Right ventricle myocardium superior (tissue), 1 donor: ENCODE data around the gene LCAT. TPM values are rescaled to one million over a fixed set of nuclear protein-coding genes. Genes with fewer than 3 reads are reported as not detected.
"Not testable (repeated sequence)": the region's sequence is repeated elsewhere in the genome, so short reads cannot be mapped to it uniquely, and the experiment has no call there.

ENCODE experiments used
- ATAC-seq: fragments of 200-7000 bp; cut with Tn5 transposase; one replicate; pipeline ENCODE4 v1.9.1; 2020; ENCODE audit warnings: mild to moderate bottlenecking; ENCODE audit not compliant: poor library complexity
- DNase-seq: peaks from one replicate; pipeline ENCODE4 v3.0.0-alpha.2; 2020
- intact Hi-C: fragments of 100-400 bp; cut with DNase I; formaldehyde crosslinking; loops from one replicate; pipeline ENCODE4 v1.11.2; 2022
- total RNA-seq: library from RNA; stranded (reverse); fragmentation: NEBNext Ultra II Directional; extraction: Animal tissue kit (Norgen Biotek cat#: 25700); gene quantifications from one replicate; pipeline ENCODE4 v1.2.1, GENCODE V29; 2021
- donor health status: DM: no; HTN: yes; CAD: no; lungs with severe emphysema.

LCAT gene
- total RNA-seq, 1 donor from 2014 or later, result 21.4 TPM

- intact Hi-C loops, result no loop called here
- ATAC-seq, result peak; percentile 37
- DNase-seq, result no peak
These were observed 20.4 kb downstream of the LCAT start for GRCh38 chr16:67923414-67924116.

DNA sequence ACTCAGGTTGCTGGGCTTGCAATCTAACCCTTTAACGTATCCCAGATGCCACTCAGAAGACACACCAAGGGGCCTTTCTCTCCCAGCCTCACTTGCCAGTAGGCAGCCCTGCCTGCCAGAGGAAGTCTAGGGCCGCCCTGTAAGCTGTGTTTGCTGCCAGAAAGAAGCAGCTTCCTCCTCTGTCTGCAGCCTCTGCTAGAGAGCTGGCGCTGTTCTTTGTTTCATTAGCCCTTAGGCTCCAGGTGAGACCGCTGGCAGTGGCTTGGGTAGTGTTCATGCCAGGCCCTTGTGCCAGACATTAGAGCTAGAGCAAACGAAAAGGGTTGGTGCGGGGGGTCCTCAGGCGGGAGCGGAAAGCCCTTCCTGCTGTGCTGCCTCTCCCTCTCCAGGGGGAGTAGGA lies 21.2 kb downstream of the LCAT start:
- intact Hi-C loops, result no loop called here
- ATAC-seq, result no peak
- DNase-seq, result no peak

GRCh38 chr16:67922221-67922620 lies 21.7 kb downstream of the LCAT start:
- ATAC-seq (no peak), DNase-seq (no peak)
- intact Hi-C loops, result no loop called here

- DNase-seq (no peak), ATAC-seq (no peak)
- intact Hi-C loops, result no loop called here
These were observed 24.2 kb downstream of the LCAT start for GRCh38 chr16:67919622-67920221.

DNA sequence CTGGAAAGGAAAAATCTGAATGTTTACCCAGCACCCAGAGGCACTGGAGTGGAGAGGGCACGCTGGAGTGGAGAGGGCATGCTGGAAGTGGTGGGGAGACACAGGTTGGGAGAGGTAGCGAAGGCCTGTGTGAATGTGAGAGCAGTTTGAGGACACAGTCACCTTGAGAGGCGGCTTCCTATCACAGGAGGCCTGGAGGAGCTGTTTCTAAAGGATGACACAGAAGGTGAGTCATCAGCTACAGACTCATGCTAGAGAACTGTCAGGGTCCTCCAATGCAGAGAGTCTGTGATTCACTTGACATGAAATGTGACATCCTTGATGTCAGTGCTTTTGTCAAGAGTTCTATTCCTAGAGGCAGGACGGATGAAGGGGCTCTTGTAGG lies 26.1 kb downstream of the LCAT start:
- intact Hi-C loops, result no loop called here
- DNase-seq, result no peak
- ATAC-seq, result peak; percentile 38

GRCh38 chr16:67917140-67917851 lies 26.6 kb downstream of the LCAT start:
- DNase-seq (peak; percentile 72), ATAC-seq (peak; percentile 86)
- intact Hi-C loops, result no loop called here

GRCh38 chr16:67915831-67916723 lies 27.8 kb downstream of the LCAT start:
- peak; percentile 35 for ATAC-seq
- intact Hi-C loops, result no loop called here

GRCh38 chr16:67915496-67915769 lies 28.5 kb downstream of the LCAT start:
- intact Hi-C loops, DNase-seq, ATAC-seq: not testable (repeated sequence)

More at GRCh38 chr16:67915831-67916723, 27.8 kb downstream of the LCAT start:
- DNase-seq, result no peak

GRCh38 chr16:67914758-67915495 lies 29.0 kb downstream of the LCAT start:
- intact Hi-C loops, result no loop called here
- DNase-seq, result no peak
- ATAC-seq, result no peak

- DNase-seq (no peak), ATAC-seq (no peak)
- intact Hi-C loops, result no loop called here
These were observed 33.8 kb downstream of the LCAT start for GRCh38 chr16:67910158-67910557.

DNA sequence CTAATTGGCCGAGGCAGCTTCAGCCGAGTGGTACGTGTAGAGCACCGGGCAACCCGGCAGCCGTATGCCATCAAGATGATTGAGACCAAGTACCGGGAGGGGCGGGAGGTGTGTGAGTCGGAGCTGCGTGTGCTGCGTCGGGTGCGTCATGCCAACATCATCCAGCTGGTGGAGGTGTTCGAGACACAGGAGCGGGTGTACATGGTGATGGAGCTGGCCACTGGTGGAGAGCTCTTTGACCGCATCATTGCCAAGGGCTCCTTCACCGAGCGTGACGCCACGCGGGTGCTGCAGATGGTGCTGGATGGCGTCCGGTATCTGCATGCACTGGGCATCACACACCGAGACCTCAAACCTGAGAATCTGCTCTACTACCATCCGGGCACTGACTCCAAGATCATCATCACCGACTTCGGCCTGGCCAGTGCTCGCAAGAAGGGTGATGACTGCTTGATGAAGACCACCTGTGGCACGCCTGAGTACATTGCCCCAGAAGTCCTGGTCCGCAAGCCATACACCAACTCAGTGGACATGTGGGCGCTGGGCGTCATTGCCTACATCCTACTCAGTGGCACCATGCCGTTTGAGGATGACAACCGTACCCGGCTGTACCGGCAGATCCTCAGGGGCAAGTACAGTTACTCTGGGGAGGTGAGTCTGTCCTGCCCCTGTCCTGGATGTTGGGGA lies 34.7 kb downstream of the LCAT start:
- DNase-seq, result no peak
- intact Hi-C loops, result no loop called here
- ATAC-seq, result no peak

DNA sequence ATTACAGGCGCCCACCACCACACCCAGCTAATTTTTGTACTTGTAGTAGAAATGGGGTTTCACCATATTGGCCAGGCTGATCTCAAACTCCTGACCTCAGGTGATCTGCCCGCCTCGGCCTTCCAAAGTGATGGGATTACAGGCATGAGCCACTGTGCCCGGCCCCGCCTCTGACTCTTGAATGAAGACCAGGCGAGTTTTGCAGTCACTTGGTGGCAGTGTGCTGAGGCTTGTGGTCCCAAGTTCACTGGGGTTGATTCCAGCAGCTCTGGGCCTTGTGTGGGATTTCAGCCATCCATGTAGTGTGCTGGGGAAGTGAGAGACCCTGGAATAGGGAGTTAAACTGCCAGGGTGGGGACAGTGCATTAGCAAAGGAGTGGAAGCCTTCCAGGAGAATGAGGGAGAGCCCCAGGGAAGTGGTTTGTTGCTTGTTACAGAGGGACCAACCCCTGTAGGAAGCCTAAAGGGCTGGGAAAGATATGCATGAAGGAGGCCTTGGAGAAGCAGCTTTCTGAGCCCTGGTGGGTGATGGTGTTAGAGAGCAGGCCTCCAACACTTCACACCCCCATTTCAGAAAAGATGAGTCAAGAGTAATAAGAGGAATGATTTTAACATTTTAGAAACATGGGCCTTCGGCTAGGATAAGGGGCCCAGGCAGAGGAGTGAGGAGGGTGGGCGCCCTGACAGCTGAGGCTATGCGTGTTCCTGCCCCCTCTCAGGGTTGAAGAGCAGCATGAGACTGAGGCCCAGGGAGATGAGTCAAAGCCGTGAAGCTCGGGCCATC lies 36.3 kb downstream of the LCAT start:
- no peak for ATAC-seq
- no peak for DNase-seq
- intact Hi-C loops, result no loop called here

- no peak for ATAC-seq
- no peak for DNase-seq
- intact Hi-C loops, result no loop called here
These were observed 41.1 kb downstream of the LCAT start for GRCh38 chr16:67902831-67903230.

DNA sequence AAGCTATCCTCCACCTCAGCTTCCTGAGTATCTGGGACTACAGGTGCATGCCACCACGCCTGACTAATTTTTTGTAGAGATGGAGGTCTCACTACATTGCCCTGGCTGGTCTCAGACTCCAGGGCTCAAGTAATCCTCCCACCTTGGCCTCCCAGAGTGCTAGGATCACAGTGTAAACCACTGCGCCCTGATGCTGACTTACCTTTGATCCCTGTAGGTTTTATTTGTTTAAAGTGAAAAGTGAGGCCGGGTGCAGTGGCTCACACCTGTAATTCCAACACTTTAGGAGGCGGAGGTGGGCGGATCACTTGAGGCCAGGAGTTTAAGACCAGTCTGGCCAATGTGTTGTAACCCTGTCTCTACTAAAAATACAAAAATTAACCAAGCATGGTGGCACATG lies 42.2 kb downstream of the LCAT start:
- no peak for ATAC-seq
- intact Hi-C loops, result no loop called here

GRCh38 chr16:67897231-67897630 lies 46.7 kb downstream of the LCAT start:
- DNase-seq, result no peak
- intact Hi-C loops, result no loop called here
- ATAC-seq, result no peak

More for the DNA sequence above, 42.2 kb downstream of the LCAT start:
- DNase-seq, result no peak

GRCh38 chr16:67893743-67894399 lies 50.0 kb downstream of the LCAT start:
- ATAC-seq, result no peak
- no peak for DNase-seq
- intact Hi-C loops, result no loop called here
